Activated CD4-positive, alpha-beta T cell treated with anti-CD3 and anti-CD28 coated beads for 1 hour (primary cell): ENCODE data around the gene HGF.

Experiments used
- DNase-seq: peaks from one replicate; pipeline ENCODE4 v3.0.0-alpha.2; 2020

HGF gene

GRCh38 chr7:81715984-81716588, 53.8 kb downstream of the HGF start:
- DNase-seq, result no peak

DNA sequence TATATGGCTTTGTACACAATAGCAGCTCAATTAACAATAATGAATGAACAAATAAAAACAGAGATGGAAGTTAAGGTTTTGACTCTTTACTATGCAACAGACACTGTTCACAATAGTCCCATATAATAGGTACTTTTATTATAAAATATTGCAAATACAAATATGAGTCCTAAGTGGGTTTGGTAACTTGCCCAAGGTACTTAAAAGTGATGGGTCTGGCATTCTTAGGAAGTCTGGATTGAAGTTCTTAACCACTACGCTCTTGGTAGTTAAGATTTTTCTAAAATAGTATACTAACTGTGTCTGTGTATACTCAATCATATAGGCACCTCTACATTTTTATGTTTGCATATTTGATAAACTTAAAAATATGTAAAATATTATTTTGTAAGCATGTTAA, 55.5 kb downstream of the HGF start:
- DNase-seq, result no peak

DNA sequence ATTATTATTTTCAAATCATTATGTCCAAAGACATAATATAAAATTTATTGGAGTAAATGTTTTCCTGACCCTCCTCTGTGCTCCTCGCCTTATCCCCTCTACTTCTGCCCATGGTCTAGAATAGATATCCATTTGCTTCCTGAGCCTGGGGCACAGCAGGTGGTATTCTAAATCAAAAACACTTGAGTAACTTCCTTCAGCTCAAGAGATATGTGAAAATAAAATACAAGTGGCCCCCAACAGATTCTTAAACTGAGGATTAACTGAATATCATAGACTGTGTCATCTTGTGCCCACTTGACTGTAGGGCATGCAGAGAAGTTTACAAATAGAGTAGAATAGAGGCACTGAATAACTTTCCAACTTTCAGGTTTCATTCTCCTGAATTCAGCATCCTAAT, 59.1 kb downstream of the HGF start:
- DNase-seq, result no peak

DNA sequence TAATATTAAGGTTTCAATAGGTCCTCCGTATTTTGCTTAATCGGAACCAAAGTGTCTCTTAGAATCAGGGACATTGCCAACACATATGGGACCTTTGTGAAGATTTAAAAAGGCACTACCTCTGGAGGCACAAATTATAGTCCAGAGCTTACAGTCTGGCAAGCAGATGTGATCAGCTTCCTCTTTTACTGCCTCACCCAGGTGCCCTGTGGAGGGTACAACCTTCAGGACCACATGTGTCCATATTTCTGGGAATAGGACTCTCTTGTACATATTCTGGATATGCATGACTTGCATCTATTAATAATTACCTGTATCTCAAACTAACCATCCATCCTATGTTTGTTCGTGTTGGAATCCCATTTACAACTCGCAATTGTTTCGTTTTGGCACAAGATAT, 60.0 kb downstream of the HGF start:
- DNase-seq, result no peak

GRCh38 chr7:81707966-81708365, 61.9 kb downstream of the HGF start:
- DNase-seq, result no peak

GRCh38 chr7:81707196-81707595, 62.7 kb downstream of the HGF start:
- no peak for DNase-seq

GRCh38 chr7:81705206-81705605, 64.6 kb downstream of the HGF start:
- no peak for DNase-seq

- no peak for DNase-seq
Measured at GRCh38 chr7:81704595-81704994, 65.3 kb downstream of the HGF start.

GRCh38 chr7:81698965-81699364, 70.9 kb downstream of the HGF start:
- no peak for DNase-seq

DNA sequence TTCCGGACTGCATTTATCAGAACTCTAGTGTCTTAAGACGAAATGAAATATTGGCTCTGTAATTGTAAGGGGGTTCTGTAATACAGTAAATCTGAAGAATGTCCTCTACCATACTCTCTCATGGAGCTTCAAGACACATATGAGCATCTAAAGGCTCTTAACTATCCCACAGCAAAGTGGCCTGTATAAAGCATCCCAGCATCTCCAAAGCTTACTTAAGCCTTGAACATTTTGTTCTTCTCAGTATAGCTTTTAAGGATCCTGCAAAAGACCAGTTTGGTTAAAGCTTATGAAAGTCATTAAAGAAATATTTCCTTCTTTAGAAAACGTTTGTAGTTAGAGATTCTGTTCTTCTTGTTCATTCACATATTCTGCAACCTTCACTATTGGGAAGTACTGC, 75.1 kb downstream of the HGF start:
- DNase-seq, result no peak

DNA sequence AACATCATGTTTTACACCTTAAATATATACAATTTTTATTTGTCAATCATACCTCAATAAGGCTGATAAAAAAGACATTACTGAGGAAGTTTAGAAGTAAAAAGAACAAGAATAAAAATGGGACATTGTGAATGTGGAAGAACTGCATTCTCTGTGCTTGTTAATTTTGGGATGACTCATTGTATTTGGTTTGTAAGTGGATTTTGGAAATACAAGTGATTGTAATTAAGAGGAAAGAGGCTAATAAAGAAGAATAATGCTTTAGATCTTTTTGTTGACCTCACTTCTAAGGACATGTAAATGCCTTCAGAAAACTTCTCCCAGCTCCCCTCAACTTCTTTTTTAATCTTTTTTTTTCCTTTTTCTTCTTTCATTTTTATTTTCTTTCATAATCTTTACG, 76.0 kb downstream of the HGF start:
- DNase-seq, result no peak

DNA sequence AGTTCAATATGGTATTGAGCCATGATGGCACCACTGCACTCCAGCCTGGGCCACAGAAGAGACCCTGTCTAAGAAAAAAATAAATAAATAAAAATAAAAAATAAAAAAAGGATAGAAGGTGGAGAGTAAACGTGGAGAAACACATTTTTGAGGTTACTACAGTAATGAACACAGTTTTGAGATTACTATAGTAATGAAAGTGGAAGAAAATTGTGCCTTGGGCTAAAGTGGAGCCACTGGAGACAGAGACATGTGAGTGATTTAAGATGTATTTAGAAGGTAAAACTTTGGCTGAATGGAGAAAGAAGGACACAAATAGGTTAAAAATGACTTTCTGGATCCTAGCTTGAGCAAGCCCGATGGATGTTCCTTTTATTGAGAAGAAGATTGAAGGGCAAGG, 76.8 kb downstream of the HGF start:
- no peak for DNase-seq

DNA sequence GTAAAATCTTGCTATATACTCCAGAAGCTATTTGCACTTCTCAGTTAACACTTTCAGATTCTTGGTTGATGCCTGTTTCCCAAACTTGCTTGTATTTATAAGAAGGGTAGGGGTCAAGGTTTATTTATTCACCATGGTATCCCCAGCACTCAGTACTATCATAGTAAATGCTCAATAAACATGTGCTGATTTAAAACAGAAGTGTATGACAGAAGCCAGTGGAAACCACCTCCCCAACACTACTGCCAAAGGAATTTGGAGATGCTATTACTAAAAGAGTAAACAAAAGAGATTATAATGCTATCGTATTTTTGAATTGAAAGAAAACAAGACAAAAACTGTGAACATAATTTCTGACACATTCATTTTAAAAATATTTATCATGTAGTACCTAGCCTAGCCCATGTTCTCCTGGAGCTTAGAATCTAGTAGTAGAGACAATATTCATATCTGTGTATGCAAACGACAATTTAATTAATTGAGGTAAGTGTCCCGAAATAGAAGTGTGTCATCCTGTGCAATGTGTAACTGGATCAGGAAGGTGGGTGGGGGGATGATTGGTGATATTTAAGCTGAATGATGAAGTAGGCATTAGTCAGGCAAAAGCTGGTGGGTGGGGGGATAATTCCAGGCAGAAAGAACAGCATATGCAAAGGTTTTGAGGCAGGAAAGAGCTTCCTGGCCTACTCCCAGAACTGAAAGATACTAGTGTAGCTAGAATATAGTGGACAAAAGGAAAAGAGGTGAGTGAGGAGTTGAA, 77.5 kb downstream of the HGF start:
- DNase-seq, result no peak

- DNase-seq, result no peak
Measured at GRCh38 chr7:81691199-81691821, 78.5 kb downstream of the HGF start.

GRCh38 chr7:81690688-81691087, 79.2 kb downstream of the HGF start:
- DNase-seq, result no peak

GRCh38 chr7:81690251-81690650, 79.6 kb downstream of the HGF start:
- no peak for DNase-seq

- DNase-seq, result no peak
Measured at GRCh38 chr7:81688622-81689411, 81.0 kb downstream of the HGF start.

DNA sequence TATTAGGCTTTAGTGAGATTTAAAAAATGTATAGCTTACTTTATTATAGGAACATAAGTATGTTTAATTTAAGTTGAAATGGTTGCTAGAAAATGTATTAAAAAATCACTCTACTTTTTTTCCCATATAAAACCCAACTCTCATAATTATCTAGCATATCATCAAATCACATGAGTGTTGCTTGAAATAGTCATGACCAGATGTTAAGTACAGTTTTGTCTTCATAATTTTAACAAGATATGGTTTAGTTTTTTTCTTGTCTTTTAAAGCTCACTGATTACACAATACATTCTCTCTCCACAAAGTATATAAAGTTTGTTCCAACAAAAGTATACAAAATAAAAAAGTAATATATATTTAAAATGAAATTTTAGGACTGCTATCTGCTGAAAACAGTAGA, 82.8 kb downstream of the HGF start:
- DNase-seq, result no peak

- no peak for DNase-seq
Measured at GRCh38 chr7:81685270-81685868, 84.5 kb downstream of the HGF start.

DNA sequence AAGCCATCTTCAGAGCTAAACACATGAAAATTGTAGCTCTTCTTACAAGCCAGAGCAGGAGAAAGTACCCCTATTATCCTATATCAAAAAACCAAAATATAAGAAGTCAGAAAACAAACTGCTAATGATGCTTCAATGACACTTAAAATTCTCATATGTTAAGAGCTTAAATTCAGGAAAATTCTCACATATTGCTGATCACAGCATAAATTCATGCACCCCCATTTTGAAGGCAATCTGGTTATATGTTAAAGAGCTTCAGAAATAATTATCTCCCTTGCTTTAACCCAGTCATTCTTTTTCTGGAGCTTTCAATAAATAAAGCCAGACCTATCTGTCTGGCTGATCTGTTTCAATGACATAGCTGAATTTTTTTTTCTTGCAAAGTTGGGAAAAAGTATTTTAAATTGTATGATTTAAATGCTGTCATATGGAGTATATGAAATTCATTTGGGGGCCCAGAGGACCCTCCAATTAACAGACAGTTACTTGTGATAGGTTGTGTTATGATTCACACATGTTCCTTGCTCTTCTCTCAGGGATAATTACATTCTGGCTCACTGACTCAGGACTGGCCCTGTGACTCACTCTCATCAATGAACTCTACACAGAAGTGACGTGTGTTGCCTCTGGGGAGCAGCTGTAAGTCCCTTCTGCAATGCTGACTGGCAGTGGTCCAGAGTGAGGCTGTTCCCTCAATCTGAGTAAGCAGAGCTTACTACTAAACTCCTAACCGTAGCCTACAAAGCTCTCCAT, 85.2 kb downstream of the HGF start:
- no peak for DNase-seq

- no peak for DNase-seq
Measured at GRCh38 chr7:81684033-81684432, 85.8 kb downstream of the HGF start.

- DNase-seq, result no peak
Measured at GRCh38 chr7:81682873-81683272, 87.0 kb downstream of the HGF start.
